SH-SY5Y (cell line): Measurements from ENCODE around the gene HBB.

Experiments used
- GATA2 ChIP-seq: IDR thresholded peaks from 2 replicates; pipeline ENCODE4 v1.6.1; 2011; ENCODE audit warnings: mild to moderate bottlenecking, low read depth, low read length
- GATA3 ChIP-seq: IDR thresholded peaks from 2 replicates; pipeline ENCODE4 v1.6.1; 2011; ENCODE audit warnings: low read depth, mild to moderate bottlenecking, low read length, moderate library complexity

DNA sequence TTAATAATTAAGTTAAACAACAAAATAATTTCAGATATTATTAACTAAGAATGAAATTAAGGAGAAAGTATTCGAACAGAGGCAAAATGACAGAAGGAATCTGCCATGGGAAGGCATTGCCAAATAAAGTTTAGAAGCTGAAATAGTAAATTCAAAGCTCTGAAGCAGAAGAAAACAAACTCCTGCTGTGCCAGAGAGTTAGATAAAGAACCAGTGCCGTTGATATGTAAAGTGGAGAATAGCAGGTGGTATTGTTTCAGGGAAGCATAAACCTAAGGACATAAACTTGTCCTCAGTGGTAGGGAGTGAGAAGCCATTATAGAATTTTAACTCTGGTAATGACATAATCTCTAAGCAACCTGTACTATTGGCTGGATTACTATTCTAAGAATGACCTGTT lies 30.4 kb upstream of the HBB start:
- TF ChIP-seq GATA2: no peak
- no peak for TF ChIP-seq GATA3
